C4-2B (cell line): ENCODE measurements around the gene UQCC5.

Experiments used
- H3K27ac ChIP-seq: fragments of 450-650 bp; 2 replicates; pipeline ENCODE4 v1.5.1; 2017
- ZFX ChIP-seq: fragments of 450-650 bp; IDR thresholded peaks from 2 replicates; pipeline ENCODE4 v1.6.1; 2017
- TF ChIP-seq, protein P1 (sequence below): fragments of 450-650 bp; conservative IDR thresholded peaks from 2 replicates; pipeline ENCODE4 v1.5.1; 2017; ENCODE audit warnings: mild to moderate bottlenecking

Gene UQCC5, protein sequence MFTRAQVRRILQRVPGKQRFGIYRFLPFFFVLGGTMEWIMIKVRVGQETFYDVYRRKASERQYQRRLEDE

DNA sequence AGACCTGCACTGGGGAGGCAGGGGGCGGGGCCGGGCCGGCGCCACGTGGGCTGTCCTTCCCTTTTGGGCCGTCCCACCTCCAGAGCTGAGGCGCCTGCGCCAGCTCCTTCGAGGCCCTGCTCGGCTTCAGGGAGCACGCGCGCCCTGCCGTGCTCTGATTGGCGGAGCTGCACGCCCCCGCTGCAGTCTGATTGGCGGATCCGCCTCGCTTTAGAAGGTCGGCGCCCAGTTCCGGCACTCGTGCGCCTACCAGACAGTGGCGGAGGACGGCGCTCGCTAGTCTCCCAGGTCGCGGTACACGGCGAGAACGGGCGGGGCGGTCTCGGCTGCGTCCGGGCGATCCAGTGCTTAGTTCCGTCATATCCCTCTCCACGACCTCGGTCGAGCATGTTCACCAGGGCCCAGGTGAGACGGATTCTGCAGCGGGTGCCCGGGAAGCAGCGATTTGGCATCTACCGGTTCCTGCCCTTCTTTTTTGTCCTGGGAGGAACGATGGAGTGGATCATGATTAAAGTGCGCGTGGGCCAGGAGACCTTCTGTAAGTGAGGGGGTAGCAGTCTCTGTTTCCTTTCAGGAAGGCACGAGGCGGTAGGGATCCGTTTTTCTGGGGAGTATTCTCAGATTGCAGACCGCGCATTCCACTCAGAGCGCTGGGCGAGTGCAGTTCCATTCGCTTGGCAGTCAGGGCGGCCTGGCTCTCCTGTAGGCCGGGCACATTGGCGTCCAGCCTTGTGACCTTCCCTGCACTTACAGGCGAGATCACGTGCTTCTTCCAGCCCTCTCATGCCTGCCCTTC lies at the start of gene UQCC5:
TSS of gene UQCC5 (plus strand) at position 237 of the 796 bp plus-strand sequence. CDS start at position 388, 151 bp downstream.
- TF ChIP-seq, protein P1, sequence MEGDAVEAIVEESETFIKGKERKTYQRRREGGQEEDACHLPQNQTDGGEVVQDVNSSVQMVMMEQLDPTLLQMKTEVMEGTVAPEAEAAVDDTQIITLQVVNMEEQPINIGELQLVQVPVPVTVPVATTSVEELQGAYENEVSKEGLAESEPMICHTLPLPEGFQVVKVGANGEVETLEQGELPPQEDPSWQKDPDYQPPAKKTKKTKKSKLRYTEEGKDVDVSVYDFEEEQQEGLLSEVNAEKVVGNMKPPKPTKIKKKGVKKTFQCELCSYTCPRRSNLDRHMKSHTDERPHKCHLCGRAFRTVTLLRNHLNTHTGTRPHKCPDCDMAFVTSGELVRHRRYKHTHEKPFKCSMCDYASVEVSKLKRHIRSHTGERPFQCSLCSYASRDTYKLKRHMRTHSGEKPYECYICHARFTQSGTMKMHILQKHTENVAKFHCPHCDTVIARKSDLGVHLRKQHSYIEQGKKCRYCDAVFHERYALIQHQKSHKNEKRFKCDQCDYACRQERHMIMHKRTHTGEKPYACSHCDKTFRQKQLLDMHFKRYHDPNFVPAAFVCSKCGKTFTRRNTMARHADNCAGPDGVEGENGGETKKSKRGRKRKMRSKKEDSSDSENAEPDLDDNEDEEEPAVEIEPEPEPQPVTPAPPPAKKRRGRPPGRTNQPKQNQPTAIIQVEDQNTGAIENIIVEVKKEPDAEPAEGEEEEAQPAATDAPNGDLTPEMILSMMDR: no peak
- TF ChIP-seq ZFX: peak; percentile 66
- H3K27ac ChIP-seq: peak within 1 kb of the TSS; percentile 95

DNA sequence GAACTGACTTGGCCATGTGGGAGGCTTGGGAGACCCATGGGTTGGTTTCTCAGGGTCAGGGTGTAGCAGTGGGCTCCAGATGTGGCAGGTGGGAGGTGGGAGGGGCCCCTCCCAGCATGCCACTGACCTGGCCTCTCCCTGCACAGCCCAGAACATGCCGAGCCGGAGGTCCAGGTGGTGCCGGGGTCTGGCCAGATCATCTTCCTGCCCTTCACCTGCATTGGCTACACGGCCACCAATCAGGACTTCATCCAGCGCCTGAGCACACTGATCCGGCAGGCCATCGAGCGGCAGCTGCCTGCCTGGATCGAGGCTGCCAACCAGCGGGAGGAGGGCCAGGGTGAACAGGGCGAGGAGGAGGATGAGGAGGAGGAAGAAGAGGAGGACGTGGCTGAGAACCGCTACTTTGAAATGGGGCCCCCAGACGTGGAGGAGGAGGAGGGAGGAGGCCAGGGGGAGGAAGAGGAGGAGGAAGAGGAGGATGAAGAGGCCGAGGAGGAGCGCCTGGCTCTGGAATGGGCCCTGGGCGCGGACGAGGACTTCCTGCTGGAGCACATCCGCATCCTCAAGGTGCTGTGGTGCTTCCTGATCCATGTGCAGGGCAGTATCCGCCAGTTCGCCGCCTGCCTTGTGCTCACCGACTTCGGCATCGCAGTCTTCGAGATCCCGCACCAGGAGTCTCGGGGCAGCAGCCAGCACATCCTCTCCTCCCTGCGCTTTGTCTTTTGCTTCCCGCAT lies 49.2 kb upstream of the UQCC5 start:
- no peak overlapping the region for H3K27ac ChIP-seq

DNA sequence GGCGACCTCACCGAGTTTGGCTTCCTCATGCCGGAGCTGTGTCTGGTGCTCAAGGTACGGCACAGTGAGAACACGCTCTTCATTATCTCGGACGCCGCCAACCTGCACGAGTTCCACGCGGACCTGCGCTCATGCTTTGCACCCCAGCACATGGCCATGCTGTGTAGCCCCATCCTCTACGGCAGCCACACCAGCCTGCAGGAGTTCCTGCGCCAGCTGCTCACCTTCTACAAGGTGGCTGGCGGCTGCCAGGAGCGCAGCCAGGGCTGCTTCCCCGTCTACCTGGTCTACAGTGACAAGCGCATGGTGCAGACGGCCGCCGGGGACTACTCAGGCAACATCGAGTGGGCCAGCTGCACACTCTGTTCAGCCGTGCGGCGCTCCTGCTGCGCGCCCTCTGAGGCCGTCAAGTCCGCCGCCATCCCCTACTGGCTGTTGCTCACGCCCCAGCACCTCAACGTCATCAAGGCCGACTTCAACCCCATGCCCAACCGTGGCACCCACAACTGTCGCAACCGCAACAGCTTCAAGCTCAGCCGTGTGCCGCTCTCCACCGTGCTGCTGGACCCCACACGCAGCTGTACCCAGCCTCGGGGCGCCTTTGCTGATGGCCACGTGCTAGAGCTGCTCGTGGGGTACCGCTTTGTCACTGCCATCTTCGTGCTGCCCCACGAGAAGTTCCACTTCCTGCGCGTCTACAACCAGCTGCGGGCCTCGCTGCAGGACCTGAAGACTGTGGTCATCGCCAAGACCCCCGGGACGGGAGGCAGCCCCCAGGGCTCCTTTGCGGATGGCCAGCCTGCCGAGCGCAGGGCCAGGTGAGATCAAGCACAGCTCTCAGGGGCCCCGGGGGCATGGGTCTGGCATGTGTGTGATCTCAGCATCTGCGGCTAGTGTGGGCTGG lies 48.4 kb upstream of the UQCC5 start:
- H3K27ac ChIP-seq: no peak overlapping the region
- TF ChIP-seq, protein P1: no peak
- no peak for TF ChIP-seq ZFX

More for the DNA sequence above, 49.2 kb upstream of the UQCC5 start:
- no peak for TF ChIP-seq ZFX
- TF ChIP-seq, protein P1: no peak

DNA sequence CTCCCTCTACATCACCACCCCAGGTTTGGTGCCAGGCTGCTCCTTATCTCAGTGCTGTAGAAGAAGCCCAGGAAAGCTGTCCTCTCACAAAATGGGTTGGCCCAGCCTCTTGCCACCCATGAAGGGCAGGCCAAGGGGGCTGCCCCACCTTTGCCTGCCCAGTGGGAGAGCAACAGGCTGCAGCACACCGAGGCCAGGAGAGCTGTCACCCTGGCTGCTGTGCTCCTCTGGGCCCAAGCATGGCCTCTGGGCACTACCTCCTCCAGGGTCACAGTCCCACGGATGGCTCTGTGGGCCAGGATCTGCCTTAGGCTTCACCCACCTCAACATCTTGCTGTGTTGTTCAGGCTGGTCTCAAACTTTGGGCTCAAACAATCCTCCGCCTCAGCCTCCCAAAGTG lies 47.7 kb upstream of the UQCC5 start:
- H3K27ac ChIP-seq: no peak overlapping the region
- TF ChIP-seq, protein P1: no peak
- no peak for TF ChIP-seq ZFX

DNA sequence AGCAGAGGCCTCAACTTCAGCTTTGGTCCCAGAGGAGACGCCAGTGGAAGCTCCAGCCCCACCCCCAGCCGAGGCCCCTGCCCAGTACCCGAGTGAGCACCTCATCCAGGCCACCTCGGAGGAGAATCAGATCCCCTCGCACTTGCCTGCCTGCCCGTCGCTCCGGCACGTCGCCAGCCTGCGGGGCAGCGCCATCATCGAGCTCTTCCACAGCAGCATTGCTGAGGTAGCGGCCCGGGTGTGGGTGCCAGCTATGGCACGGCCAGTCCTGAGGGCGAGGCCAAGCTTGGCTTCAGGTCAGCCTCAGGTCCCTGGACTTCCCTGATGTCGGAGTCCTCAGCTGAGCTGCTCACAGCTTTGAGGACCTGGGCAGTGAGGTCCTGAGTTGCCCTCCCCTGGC lies 47.0 kb upstream of the UQCC5 start:
- H3K27ac ChIP-seq: no peak overlapping the region

DNA sequence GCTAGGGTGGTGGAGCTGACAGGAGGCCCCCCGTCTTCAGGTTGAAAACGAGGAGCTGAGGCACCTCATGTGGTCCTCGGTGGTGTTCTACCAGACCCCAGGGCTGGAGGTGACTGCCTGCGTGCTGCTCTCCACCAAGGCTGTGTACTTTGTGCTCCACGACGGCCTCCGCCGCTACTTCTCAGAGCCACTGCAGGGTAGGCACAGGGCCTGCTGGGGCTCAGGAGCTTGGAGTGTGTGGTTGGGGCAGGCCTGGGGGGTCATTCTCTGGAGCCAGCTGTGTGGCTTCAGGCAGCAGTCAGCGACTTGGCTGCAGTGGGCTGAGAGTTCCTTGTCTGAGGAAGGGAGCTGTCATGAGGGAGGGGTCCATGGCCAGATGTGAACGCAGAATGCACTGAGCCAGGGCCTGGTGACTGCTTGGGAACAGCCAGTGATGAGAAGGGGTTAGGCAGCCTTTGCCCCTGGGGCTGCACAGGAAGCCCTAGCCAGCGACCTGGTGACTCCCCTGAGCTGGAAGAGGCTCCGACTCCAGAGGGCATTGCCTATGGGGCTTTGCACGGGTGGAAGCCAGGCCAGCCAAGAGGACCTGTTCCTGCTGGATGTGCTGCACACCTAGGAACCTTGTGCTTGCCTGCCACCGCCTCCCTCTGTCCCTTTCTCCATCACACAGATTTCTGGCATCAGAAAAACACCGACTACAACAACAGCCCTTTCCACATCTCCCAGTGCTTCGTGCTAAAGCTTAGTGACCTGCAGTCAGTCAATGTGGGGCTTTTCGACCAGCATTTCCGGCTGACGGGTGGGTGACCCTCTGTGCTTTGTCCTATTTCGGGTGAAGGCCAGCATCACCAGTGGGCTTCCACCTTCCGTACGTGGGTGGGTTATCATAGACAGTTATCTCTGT lies 46.1 kb upstream of the UQCC5 start:
- no peak overlapping the region for H3K27ac ChIP-seq
- no peak for TF ChIP-seq ZFX
- TF ChIP-seq, protein P1: no peak

More for the DNA sequence above, 47.0 kb upstream of the UQCC5 start:
- no peak for TF ChIP-seq ZFX
- TF ChIP-seq, protein P1: no peak
